ENCODE measurements around the gene ABLIM3. TPM values are rescaled to one million over a fixed set of nuclear protein-coding genes. Genes with fewer than 3 reads are reported as not detected.

Gene ABLIM3
- total and polyA plus RNA-seq, 10 of the 15 experiments (the other 5 are each of a cell fraction or from before 2014, with no cell fraction given) = 0.03 TPM; not detected in 9

- FAIRE-seq (no peak), DNase-seq (ENCODE audit: low read depth, low spot score) (no peak), ATAC-seq (no peak)
- SMC1A ChIA-PET (ENCODE audit: uncharacterized antibody, unreplicated experiment) = no interaction called here
- CTCF ChIA-PET = interaction anchor here (0.6 kb wide), 1 partner anchor 160 kb away, joined by 3 read pairs; no protein-coding TSS in a partner anchor
- Histone ChIP-seq H3K27me3 (replicated peaks in 1 of 2; ENCODE audit: control insufficient read depth in 2 of 2, insufficient read depth in 2 of 2, low read length in 1 of 2) (peaks cover 1 to 4% of the 10 kb centered on the region in 2 experiments; a peak in 2 of 4 replicates), H3K4me2 (ENCODE audit: control insufficient read depth, insufficient read depth) (no peak overlapping the region), H3K4me1 (ENCODE audit: control insufficient read depth, insufficient read depth, low read length) (no peaks in the 10 kb centered on the region), H3K79me2 (ENCODE audit: control insufficient read depth, insufficient read depth, low read length) (no peaks in the 10 kb centered on the region), H3K9me3 (replicated peaks; ENCODE audit: control insufficient read depth, insufficient read depth, low read length) (no peaks in the 10 kb centered on the region), H3K9ac (ENCODE audit: control insufficient read depth, insufficient read depth, low read length) (no peak overlapping the region), H3K36me3 (ENCODE audit: control insufficient read depth in 2 of 2, insufficient read depth in 2 of 2, low read length in 1 of 2) (no peaks in the 10 kb centered on the region), H2AFZ (ENCODE audit: control insufficient read depth, low read depth, low read length) (no peak overlapping the region), H3K4me3 (no peak overlapping the region), H4K20me1 (ENCODE audit: control insufficient read depth, insufficient read depth) (no peaks in the 10 kb centered on the region), H3K27ac (ENCODE audit: control insufficient read depth, insufficient read depth) (no peak overlapping the region)
- no TSS peak for BruUV-seq (replicated peaks)
- WGBS (ENCODE audit: insufficient coverage, insufficient replicate concordance, low lambda C conversion rate, missing lambda C conversion rate) = 24% methylated on average over 12 of the region's 12 CpGs
- in situ Hi-C loops (cut with MboI) (no loop called here), intact Hi-C loops (cut with micrococcal nuclease; ENCODE audit: unreplicated experiment) (no loop called here)
- POLR2A ChIA-PET = no interaction called here
- no peak for TF ChIP-seq CEBPZ (IDR thresholded peaks at IDR 0.05; ENCODE audit: low read depth, low read length)
- no peak for TF ChIP-seq ZNF217 (IDR thresholded peaks at IDR 0.05)
- TF ChIP-seq BHLHE40 (IDR thresholded peaks at IDR 0.05; ENCODE audit: borderline replicate concordance in 1 of 2, low read depth in 2 of 2, low read length in 1 of 2) = no peak
- no peak for TF ChIP-seq FOXM1 (IDR thresholded peaks at IDR 0.05; ENCODE audit: low read depth, low read length)
- TF ChIP-seq POLR2AphosphoS5 (IDR thresholded peaks at IDR 0.05; ENCODE audit: low read length) = no peak
- no peak for TF ChIP-seq LARP7 (IDR thresholded peaks at IDR 0.05)
- no peak for TF ChIP-seq ZBED1 (IDR thresholded peaks at IDR 0.05; ENCODE audit: borderline replicate concordance)
- RAD21 ChIA-PET (ENCODE audit: unreplicated experiment) = no interaction called here
Observed at GRCh38 chr5:149282027-149282965, 141.0 kb downstream of the ABLIM3 start.
